GM21717 (cell line): ENCODE measurements around the gene GAGE10.
"Not testable (repeated sequence)": the region's sequence is repeated elsewhere in the genome, so short reads cannot be mapped to it uniquely, and the experiment has no call there.

Experiments
- ATAC-seq: cut with Tn5 transposase; IDR thresholded peaks from one replicate; pipeline ENCODE4 v1.9.1; 2021; ENCODE audit warnings: mild to moderate bottlenecking, moderate library complexity; ENCODE audit not compliant: unreplicated experiment

The GAGE10 gene

DNA sequence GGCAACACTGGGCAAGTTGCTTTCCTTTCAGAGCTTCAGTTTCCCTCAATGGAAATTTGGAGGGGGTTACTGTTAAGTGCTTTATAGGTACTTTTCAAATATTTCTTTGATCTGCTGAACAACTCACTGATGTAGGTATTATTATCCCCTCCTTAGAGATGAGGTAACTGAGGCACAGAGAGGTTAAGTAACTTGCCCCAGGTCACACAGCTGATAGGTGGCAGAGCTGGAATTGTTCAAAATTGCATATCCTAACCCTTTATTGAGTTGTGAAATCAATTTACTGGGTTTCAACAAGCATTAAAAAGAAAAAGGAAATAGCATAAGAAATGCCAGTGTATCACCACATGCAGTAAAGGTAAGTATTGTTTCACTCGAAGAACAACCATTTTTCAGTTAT lies 27.2 kb upstream of the GAGE10 start:
- ATAC-seq: no peak

DNA sequence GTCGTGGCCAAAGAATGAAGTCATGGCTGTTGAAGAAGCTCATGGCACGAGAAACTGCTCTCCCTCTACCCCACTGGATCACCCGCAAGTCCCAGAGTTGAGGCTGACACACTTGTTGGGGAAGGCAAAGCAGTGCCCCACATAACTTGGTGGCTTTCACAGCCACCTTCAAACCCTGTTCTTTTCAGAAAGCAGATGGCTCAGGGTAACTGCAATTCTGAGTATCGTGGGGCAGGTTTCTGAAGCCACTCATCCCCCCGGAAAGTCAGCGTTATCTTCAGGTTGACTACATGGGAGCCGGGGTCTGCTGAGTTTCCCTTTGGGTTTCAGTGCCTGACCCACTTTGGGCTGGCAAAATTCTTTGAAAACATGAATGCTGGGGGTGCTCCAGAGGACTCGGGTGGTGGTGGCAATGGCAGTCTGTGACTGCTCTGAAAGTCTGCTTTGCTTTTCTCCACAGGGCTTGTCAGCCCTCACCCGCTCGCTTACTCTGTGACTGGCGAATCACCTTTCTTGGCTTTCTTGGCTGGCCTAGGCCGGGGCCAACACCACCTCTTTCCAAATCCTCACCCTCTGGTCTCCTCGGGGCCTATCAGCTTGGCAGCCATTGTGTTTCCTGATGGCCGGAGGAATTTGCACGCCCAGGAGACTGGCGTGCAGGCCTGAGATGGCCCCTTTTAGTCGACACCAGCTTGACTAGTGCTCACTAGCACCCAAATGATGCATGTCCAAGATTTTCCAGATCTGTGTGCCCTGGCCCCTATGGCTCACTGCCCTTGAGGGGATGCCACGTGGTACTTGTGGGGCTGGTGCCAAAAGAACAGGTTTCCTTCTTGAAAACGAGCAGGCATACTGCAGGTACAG lies 26.5 kb upstream of the GAGE10 start:
- ATAC-seq: no peak

DNA sequence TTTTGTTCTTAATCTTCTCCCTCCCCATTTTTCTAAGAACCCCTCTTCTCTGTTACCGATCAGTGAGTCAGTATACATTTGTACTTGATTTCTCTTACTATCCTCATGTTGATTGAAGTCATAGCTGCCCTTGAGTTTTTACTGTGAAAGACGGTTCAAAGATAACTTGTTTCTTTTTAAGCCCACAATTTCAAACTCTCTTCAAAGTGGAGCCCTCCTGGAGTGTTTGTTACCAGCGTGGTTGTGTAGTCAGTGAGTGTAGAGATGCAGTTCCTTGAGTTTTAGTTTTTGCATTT lies 26.0 kb upstream of the GAGE10 start:
- no peak for ATAC-seq

DNA sequence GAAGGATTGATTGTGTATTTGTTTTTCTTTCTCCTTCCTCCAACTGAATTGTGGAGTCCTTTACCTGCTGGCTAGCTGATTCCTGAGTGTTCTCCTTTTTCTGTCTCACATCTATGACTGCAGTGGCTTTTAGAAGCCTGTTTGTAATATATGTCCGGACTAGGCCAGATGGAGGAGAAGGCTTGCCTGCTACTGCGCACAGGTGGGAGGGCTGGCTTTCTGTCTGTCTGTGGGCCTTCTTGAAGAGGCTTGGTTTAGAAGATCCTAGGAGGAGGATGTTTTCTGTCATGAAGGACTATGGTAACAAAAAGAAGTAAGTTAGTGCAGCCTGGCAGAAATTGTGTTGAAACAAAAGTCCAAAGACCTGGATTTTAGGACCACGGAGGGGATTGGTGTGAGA lies 25.4 kb upstream of the GAGE10 start:
- ATAC-seq: no peak

DNA sequence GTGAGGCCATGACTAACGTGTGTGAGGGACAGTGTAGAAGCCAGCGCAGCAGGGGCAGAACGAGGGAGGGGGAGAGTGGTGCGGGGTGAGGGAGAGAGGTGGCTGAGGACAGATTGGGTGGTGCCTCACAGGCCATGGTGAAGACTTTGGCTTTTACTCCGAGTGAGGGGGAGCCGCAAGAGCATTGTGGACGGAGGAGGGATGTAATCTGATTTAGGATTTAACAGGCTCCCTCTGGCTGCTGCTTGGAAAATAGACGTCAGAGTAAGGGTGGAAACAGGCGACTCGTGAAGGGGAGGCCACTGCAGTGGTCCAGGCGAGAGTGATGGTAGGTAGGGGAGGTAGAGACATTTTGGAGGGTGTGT lies 20.8 kb upstream of the GAGE10 start:
- ATAC-seq: no peak

DNA sequence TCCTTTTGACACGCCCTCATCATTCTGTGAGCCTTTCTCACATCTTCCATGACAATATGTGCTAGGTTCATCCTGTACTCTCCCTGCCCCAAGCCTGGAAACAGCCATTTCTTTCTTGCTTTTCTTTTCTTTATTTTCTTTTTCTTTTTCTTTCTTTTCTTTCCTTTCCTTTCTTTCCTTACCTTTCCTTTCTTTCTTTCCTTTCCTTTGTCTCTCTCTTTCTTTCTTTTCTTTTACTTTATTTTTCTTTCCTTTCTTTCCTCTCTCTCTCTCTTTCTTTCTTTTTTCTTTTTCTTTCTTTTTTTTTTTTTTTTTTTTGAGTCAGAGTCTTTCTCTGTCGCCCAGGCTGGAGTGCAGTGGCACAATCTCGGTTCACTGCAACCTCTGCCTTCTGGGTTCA lies 19.2 kb upstream of the GAGE10 start:
- no peak for ATAC-seq

DNA sequence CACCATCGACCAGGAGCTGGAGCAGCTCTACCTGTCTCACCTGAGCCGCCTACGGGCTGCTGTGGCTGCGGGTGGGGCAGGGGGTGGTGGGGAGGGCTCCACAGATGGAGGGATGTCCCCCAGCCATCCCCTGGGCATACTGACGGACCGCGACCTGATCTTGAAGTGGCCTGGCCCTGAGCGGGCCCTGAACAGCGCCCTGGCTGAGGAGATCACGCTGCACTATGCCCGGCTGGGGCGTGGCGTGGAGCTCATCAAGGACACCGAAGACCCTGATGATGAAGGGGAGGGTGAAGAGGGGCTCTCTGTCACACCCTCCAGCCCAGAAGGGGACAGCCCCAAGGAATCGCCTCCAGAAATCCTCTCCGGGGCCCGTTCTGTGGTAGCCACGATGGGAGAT lies 17.3 kb upstream of the GAGE10 start:
- ATAC-seq: no peak

DNA sequence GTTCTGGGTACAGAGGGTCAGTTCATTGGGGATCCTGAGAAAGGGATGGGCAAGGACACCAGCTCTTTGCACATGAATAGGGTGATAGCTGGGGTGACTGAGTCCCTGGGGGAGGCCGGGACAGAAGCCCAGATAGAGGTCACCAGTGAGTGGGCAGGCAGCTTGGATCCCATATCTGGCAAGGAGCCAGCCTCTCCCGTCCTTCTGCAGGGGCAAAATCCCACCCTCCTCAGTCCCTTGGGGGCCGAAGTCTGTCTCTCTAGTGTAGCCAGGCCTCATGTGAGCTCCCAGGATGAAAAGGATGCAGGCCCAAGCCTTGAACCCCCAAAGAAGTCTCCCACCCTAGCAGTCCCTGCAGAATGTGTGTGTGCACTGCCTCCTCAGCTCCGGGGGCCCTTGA lies 16.9 kb upstream of the GAGE10 start:
- ATAC-seq: no peak

DNA sequence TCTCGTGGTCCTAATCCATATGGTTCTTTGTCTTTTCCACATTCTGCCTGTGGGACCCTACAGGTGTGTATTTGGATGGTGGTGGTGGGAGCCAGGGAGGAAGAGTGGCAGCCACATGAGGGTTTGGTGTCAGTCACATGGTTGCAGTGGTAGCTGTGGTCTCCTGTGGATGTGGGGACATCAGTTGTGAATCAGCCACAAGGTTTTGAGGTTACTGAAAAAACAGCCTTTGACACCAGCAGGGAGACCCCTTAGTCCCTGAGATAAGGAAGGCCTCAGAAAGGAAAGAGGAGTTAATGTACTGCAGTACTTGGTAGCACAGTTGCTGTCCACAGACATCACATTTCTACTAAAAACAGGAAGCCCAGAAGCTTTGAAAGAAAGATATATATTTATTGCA lies 15.8 kb upstream of the GAGE10 start:
- ATAC-seq: no peak

DNA sequence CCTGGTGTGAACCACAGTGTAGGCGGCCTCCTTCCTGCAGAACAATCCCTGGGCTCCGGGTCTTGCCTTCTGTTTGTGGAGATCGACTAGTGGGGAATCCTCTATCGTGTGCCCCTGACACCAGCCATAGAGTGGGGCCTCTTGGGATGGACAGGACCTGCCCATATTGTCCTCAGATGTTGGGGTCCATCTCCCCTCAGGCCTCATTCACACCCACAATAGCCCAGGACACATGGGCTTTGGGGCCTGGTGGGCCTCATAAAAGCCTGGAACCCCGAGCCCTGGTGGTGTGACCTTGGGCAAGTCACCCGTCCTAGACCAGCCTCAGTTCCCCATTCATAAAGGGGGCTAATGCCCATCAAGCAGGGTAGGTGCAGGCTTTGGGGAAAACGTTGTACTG lies 13.2 kb upstream of the GAGE10 start:
- no peak for ATAC-seq

DNA sequence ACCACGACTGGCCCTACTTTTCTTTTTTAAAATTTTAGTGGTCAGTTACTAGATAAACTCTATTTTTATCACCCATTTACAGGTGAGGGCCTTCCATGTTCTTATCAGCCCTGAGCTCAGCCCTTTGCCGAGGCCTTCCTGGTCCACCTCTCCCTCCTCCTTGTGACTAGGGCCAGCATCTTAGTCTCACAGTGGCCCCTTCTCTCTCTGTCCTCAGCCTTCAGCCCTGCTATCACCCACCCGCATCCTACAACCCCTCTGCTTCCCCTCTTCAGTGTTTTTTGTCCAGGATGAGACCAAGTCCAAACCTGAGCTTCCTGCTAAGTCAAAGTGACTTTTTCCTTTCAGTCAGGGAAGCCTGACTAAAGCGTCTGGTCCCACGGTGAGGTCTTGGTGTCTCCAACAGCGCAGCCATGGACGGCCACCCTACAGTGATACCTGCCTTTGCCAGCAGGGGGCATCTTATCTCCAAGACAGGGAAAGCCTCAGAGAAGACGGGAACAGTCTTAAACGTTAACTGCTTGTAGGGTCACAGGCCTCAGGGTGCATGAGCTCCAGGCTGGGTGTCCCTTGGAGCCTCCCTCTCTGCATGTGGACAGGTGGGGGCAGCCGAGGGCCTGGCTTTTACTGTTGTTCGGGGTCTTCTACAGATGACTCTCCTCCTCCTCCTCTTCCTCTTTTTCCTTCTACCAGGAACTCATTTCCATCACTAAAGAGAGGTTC lies 11.7 kb upstream of the GAGE10 start:
- ATAC-seq: peak; percentile 66

DNA sequence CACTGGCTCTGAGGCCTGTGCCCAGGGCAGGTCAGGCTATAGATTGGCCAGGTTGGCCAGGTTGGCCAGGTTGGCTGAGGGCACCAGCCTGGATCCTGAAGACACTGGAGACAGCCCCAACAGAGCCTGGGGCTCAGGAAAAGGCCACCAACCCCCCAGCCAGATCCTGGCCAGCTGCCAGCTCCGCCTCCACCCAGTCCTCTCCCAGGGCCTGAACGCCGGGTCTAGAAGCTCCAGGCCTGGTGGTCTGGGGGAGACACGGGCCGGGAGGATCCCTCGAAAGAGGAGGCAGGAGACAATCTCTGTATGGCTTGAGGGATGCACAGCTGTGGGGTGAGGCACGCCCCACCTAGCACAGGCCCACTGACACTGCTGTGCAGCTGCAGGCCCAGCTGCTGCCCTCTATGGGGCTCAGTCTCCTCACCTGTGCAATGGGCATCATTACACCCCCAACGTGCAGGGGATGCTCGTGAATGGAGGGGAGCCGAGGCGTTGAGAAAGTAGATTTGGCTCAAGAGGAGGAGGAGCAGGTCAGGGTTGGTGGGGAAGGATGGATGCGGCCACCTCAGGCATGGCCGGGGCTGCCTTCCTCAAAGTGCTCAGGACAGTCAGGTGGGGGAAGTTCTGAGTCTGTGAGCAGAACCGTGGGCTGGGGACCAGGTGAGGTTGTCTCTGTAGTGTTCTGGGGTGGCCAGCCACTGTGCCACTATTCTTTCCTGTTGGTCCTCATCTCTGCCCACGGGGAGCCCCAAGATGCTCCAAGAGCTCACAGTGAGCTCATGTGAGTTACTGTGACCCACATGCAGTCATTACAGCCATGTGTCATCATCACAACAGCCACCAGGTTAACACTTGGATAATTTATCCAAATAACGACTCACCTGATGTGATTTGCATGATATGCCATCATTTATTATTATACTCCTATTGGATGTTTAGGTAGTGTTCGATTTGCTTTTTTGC lies 10.8 kb upstream of the GAGE10 start:
- no peak for ATAC-seq

DNA sequence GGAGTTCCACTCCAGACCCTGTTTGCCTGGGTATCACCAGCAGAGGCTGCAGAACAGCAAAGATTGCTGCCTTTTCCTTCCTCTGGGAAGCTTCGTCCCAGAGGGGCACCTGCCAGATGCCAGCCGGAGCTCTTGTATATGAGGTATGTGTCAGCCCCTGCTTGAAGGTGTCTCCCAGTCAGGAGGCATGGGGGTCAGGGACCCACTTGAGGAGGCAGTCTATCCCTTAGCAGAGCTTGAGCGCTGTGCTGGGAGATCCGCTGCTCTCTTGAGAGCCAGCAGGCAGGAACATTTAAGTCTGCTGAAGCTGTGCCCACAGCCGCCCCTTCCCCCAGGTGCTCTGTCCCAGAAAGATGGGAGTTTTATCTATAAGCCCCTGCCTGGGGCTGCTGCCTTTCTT lies 4.2 kb upstream of the GAGE10 start:
- ATAC-seq: not testable (repeated sequence)

DNA sequence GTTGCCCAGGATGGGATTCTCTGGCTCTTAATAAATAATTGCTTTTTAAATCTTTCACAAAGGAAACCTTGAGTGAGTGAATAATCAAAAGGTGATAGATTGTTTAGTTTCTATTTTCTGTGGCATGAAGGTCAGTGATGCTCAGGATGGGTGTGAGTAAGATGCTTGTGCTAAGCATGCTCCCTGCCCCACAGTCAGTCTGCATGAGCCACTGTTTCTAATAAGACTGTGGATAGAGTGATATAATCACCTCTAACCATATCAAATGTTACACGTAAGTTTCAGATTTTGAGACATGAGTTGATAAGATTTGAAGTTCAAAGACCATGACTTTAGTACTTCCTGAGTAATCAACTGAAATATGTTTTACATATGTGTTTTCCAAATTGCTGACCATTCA lies 2.7 kb upstream of the GAGE10 start:
- ATAC-seq: no peak

DNA sequence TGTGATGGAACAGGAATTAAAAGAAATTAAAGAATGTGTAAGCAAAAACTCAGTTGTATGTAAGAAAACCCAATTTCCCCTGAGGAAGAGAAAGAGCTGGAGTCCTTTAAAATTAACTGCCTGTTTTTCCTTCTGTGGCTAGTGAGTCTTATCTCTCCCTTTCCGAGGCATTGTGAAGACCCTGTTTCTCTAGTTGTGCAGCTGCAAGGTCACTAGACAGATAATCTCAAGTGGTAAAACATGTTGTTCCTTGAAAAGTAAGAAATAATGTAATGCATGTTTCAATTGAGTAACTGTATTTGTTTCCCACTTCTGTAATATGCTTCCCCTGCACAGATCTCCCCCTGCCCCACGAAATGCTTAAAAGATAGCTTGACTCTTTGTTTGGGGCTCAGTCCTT lies 4.3 kb downstream of the GAGE10 start:
- ATAC-seq: not testable (repeated sequence)

DNA sequence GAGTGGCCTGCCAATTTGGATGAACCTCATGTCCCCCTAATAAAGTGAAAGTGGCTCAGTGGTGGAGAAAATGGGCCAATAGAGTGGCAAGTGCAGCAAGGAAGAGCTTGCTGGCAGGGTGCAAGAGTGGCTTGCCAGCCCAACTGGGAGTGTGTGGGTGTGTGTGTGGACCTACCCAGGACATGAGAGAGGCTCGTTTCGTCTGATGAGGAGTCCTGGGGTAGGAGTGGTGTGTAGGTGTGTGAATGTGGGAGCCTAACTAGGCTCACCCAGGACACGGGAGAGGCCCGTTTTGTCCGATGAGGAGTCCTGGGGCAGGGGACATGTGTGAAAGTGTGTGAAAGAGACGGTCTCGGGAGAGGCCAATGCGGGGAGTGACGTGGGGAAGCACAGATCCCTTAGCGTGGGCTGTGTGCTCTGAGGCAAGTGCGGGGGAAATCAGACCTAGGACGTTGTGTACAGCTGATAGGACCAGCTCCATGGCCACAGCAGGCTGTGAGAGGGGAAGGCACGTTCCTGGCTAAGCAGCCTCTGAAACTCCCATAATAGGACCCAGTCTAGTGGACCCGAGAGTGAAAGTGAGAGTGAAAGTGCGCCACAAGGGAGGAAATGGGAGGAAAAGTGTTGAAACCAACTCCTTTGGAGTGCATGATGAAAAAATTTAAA lies 5.3 kb downstream of the GAGE10 start:
- ATAC-seq: no peak

DNA sequence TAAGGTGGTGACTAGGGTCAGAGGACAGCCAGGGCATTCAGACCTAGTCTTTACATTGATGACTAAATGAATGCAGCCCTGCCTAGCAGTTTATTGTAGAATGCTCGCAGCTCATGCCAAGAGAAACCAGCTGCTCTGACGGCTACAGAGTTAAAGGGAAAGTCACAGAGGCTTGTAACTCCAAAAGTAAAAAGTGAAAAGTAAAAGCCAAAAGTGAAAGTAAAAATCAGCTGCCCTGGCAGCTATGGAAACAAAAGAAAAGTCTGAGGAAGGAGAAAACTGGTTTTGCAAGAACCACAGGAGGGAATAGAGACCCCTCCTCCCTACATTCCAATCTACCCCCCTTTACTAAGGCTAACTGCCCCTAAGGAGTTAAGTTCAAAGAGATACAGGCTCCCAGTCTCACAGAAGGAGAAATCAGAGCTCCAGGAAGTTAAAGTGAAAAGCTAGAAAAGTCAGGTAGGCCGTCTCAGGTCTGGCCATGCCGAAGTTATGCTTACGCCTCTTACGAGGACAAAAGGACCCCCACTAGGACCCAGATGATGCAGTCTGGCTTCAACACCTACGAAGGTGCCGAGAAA lies 6.0 kb downstream of the GAGE10 start:
- no peak for ATAC-seq

DNA sequence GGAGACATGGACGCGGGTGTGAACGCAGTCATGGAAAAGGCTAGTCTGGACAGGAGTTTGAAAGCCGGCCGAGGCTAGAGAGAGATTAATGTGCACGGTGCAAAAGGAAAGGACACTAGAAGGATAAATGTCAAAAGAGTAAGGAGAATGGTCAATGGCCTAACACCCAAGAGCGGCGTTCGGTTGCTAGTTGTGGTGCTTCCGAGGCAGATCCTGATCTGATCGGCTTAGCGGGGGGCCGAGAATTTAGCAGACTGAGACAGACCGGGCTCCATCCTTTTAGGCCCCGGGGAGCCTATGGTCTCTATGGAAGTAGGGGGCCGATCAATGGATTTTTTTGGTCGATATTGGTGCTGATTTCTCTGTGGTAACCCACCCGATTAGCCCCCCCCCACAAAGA lies 6.9 kb downstream of the GAGE10 start:
- no peak for ATAC-seq

DNA sequence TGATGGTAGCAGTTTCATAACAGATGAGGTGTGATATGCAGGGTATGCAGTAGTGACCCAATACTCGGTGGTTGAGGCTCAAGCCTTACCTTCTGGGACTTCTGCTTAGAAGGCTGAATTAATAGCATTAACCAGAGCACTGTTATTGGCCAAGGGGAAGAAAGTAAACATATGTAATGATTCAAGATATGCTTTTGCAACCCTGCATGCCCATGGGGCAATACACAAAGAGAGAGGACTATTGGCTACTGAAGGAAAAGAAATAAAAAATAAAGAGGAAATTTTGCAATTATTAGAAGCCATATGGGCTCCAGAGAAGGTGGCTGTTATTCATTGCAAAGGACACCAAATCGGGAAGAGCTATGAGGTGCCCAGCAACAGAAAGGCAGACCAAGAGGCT lies 8.7 kb downstream of the GAGE10 start:
- ATAC-seq: no peak

DNA sequence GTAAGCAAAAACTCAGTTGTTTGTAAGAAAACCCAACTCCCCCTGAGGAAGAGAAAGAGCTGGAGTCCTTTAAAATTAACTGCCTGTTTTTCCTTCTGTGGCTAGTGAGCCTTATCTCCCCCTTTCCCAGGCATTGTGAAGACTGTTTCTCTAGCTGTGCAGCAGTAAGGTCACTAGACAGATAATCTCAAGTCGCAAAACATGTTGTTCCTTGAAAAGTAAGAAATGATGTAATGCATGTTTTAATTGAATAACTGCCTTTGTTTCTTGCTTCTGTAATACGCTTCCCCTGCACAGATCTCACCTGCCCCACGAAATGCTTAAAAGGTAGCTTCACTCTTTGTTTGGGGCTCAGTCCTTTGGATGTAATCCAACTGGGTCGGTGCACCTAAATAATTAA lies 12.6 kb downstream of the GAGE10 start:
- no peak for ATAC-seq

DNA sequence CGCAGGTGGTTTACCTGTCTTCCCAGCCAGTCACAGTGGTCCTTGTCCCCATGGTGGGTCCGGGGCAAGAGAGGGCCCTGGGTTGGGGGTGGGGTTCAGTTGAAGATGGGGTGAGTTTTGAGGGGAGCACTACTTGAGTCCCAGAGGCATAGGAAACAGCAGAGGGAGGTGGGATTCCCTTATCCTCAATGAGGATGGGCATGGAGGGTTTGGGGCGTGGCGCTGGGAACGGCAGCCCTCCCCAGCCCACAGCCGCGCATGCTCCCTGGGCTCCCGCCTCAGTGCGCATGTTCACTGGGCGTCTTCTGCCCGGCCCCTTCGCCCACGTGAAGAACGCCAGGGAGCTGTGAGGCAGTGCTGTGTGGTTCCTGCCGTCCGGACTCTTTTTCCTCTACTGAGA lies 18.3 kb downstream of the GAGE10 start, which contains the start of gene GAGE12J:
TSS of gene GAGE12J (plus strand) at position 301 of the 400 bp plus-strand sequence. CDS start 1,157 bp downstream, outside the sequence.
- ATAC-seq: not testable (repeated sequence)
